Retina (tissue), 1 donor: ENCODE results near the gene HOXB3.

Source experiments
- DNase-seq: peaks from one replicate; pipeline ENCODE4 v3.0.0-alpha.2; 2016

HOXB3 gene

DNA sequence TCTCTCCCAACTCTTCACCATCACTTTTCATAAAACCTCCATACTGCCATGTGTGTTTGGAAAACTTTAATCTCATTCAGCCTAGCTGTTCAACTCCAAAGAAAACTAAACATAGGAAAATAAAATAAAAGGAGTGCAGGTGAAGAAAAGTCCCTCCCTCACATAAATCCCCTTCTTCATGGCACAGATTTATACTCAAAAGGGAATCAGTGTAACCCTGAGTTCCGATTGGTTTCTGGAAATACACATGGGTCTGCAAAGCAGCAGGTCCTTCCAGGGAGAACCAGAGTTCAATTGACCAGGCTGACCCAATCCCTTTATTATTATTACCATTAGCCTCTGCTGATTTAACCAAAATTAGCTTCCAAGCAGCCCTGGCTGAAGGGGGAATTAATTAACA, 36.2 kb downstream of the HOXB3 start:
- DNase-seq: no peak

DNA sequence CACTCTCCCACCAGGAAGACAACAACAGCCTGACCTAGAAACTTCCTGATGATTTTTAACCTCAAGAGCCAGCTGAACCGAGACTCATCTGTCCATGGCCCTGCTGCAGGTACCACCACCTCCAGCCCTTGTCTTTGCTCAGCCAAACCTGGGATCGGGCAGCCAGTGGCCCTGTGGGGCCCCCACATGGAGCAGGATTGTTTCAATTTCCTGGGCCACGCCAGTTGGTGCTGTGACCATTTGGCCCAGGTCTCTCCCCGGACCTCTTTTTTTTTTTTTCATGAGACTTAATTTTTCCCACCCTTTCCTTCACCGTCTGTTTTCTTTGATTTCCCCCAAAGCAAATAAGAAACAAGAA, 36.9 kb downstream of the HOXB3 start:
- no peak for DNase-seq

DNA sequence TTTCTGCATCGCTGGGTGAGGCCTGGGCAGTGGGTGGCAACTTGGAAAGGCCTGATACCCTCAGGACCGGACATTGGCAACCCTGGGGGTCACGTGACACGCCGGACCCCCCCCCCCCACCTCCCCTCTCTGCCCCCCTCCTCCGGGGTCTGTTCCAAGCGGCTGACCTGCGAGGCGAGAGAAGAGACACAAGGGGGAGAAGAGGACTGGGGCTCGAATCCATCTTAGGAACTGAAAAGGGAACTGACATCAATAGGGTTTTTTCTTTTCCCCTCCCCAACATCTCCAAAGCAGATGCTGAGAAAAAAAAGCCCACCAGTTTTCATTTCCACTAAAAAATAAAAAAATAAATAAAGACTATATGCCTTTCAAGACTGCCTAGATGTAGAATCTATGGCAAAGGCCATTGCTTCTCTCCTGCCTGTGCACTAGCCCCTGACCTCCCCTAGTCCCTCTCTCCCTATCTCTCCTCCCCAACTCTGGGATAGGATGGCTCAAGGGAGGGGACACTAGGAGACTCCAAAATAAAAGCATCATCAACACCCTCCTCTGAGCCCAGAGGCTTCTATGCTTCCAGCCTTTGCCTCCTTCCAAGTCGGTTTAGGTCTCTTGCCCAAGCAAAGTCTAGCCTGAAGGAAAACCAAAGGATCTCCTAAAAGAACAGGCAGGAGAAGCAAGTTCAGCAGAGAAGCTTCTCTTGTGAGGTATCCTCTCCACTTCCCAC, 37.4 kb downstream of the HOXB3 start:
- no peak for DNase-seq

DNA sequence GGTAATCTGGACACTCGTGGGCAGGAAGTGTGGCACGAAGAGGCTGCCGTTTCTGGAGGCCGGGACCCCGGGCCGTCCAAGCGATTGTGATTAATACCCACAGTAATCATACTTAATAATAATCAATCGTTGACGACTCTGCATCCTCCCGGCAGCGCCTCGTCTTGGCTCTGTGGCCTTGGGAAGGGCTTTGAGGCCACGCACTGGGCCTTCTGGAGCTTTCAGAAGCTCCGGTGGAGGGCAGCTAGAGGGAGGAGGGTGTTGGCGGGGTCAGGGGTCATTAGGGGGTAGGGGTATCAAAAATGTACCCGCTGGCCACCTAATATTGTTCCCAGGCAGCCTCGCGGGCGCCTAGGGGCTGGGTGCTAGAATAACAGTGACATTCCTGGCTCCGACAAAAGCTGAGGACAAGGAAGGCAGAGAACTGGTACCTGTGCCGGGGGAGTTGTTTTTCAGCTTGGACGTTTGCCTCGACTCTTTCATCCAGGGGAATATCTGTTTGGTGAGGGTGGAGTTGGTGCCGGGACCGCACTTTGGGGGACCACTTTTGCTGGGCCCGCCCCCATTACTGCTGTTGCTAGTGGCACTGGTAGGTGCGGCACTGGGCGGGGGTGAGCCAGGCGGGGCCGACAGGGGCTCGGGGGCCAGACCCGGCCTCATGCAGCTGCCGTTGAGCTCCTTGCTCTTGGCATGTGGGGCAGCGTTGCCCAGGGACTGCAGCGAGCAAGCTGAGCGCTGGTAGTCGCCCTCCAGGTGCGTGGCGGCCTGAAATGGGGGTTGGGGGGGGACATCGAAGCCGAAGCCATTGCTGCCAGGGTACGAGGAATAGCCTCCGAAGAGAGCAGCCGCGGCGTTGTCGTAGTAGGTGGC, 38.2 kb downstream of the HOXB3 start:
- no peak for DNase-seq

DNA sequence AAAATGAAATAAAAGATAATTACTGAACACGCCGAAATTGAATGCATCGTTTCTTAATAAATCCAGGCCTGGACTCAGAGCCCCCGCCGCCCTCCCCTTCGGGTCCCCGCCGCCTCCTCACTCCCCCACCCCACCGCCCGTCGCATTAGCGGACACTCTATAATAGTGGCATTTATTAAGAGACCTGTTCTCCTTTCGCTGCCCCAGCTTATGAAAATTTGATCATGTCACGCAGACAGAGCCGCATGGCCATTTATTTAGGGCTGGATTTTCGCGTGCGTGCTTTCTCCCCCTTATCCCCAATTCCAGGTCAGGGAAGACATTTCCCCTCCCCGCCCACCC, 38.9 kb downstream of the HOXB3 start:
- DNase-seq: no peak

DNA sequence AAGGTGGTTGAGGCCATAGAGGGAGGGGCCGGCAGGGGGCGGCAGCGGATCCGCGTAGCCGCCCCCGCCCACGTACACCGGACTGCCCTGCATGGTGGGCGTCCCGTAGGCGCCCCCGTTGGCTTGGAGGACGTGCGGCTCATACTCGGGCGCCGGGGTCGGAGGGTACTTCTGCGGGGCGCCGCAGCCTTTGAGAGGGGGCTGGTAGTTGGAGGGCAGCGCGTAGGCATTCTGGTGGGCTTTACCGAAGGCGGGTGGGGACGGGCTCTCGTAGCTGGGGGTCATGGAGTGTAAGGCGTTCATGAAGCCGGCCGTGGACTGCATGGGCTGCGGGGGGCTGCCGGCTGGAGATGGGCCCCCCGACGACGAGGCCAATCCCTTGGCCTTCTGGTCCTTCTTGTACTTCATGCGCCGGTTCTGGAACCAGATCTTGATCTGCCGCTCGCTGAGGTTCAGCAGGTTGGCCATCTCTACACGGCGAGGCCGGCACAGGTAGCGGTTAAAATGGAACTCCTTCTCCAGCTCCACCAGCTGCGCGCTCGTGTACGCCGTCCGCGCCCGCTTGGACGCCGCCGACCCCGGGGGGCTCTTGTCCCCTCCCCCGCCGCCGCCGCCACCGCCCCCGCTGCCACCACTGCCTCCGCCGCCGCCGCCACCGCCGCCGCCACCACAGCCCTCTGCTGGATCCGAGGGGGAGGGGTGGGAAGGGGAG, 39.4 kb downstream of the HOXB3 start:
- DNase-seq: no peak

DNA sequence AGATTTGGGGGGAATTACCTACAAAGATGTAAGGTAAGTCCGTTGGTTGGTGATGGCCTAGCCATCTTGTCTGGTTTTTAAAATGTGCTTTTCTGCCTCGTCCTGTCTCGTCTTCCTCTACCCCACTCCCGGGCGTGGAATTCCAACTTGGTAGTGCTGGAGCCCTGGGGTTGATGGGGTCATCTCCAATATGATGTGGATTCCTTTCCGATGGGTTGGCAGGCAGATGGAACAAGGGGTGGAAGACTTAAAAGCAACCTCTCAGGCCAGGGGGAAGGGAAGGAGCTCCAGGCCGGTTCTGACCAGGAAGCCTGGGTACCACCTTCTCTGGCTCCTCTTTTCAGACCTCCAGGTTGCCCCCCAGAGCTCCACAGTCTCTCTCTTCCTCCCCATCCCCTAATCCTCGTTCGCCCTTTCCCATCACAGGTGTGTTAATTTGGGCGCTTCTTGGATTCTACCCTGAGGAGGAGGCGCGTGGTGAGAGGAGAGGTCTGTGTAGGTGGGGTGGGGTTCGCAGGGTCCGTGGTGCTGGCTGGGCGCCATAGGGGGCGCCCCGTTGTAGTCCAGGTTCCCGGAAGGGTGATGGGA, 40.0 kb downstream of the HOXB3 start:
- DNase-seq: no peak

DNA sequence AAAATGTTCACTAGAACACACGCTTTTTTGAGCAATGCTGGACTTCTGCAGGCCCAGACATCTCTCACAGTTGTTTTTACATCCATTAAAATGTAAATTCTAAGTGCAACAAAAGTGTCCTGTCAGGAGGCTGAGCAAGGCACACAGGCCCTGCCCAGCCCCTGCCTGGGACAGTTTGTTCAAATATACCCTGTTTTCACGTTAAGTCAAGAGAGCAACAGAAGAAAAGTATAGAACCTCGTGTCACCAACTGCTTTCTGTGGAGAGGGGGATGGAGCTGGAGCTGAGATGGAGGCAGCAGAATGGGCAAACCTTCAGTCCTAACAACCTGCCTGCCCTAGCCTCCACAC, 40.8 kb downstream of the HOXB3 start:
- DNase-seq: peak; percentile 34

DNA sequence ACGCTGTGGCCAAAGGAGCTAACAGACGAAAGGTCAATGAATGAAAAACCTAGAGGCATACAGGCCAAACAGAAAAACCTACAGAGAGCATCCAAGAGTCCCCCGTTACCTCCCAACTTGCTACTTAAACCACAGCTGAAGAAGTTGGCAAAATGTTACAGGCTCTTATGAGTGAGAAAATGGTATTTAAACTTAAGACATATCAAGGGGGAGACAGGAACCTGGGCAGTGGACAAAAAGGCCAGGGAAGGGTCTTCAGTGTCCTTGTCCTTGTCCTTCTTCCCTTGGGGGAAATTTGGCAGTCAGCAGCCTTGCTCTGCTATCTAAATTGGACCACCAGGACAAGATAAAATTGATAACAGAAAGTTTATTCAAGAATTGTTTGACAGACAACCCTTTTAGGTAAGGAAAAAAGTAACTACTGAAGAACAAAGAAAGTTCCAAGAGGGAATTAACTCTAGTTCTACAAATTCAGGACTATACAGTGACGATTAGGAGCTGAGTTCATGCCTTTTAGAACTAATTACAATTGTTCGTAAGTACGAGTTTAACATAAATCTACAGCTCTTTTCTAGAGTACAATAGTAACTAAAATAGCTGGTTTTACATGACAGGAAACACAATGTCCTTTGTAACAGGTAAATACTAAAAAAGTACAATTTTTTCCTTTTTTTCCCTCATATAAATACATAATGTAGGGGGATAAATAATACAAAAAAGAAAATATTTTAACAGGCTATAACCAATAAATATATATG, 41.3 kb downstream of the HOXB3 start:
- DNase-seq: peak; percentile 31

DNA sequence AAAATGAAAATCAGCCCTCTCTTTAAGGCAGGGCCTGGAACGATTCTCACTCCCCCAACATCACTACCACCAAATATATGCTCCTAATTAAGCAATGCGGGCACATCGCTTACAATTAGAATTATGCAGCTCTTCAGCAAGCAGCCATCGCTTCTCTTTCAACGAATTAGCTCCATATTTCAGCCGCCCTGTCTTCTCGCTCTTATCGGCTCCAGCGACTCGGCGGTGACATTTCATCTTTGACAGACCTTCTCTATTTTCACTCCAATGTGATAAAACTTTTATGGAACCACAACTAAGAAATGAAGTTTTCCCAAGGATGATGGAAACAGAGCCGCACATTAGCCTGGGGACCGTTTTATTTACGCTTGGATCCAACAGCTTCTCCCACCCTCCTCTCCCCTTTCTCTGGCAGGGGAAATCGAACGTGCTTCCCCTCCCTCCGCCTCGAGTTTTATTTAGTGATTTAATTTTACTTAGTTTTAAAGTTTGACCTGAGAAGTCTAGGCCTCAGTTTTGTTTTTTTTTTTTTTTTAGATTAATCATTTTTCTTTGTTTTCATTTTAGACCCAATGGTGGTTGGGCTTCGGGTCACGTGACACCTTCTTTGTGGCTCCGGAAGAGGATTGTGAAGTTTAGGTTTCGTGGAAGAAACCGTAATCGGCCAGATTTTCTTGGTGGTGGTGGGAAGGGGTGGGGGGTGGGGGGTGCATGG, 42.1 kb downstream of the HOXB3 start:
- no peak for DNase-seq

DNA sequence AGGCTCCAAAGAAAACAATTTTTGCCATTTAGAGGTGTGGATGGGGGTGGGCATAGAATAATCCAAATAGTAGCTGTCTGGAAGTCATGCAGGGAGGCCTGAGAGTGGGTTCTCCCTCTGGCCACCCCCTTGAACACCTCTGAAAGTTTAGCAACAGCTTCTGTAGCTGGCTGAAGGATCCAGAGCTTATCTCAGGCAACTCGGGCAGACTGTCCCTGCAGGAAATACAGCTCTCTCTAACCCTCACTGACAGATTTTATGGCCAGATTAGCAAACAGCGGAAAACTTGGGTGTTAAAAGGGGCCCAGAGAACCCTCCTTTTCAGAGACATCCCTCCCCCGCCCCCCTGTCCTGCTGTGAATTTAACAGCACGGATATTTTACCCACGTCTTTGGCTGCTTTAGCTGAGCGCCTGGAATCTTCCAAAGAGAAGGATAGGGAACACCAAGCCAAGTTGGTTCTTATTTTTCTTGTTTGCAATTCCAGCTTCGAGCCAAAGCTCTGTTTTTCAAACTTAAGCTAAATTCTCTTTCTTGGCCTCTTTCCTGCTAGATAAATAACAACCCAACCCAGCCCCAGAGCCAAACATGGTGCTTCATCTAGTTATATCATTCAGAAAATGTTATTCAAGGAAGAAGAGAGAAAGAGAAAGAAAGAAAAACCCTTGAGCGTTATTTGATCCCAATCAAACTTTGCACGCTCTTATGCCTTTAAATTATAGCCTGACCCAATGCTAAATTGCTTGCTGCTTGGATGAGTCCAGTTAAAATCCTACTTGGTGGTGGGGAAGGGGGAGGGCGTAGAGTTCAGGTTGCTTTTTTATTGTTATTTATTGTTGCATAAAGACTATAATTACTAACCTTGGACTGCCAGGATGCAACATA, 42.9 kb downstream of the HOXB3 start:
- DNase-seq: peak; percentile 57

DNA sequence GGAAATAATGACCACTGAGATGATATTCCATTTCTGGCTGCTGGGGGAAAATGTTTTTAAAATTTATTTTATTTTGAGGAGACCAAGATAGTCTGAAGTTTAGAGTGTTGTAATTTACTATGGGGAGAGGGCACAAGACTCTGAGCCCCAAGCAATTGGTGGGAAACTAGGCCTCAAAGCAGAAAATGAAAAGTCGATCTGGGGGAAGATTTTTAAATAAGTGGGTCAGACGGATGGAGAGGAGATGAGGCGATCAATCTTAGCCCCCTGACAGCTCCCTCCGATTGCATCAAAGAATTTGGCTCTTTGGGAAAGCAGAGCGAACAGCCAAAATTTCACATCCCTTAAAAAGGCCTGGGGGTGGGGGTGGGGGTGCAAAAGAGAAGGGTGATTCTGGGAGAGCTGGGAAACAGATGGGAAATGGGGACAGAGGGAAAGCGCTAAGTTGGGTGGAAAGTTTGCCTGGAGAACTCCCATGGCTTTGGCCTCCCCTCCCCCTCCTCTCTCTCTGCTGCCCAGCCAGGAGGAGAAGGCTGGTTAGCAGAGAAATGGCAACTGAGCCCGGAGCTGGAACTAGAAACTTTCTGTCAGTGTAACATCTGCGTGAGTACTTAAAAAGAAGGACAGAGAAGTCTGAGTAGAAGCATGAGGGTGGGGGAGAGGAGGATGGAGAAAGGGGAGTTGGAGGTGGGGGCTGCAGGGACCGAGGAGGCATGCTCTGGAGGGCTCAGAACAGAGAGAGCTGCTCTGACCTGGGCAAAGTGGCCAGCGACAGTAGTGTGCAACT, 43.7 kb downstream of the HOXB3 start:
- peak; percentile 23 for DNase-seq

DNA sequence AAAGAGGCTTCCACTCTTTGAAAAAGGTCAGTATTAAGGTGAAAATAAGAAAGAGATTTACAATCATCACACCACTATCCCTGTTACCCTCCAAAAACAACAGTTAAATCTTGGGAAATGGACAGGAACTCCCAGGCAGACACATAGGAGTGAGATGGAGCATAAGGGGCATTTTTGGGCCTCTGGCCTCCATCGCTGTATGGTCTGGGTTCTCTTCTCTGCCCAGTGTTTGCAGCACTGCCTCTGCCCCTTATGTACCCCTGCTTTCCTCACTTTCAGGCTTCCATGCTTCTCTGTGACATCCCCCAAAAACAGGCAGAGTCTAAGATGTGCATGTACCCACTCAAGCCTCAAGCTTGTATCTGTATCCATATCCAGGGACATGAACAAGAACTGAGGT, 44.5 kb downstream of the HOXB3 start:
- DNase-seq: no peak

DNA sequence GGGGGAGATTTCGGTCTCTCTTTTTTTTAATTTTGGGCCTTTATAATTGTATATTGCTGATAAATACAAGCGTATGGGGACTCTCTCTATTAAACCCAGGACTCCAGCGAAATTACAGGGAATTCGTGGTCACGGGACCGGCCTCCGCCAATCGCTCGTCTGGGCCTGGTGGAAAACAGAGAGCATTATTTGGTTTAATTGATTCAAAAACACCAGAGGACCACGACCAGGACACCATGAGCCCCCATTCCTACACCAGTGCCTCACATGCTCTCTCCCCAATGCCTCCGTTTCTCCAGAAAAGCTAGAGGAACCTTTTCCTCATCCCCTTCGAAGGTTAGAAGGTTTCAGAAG, 45.0 kb downstream of the HOXB3 start, which contains the start of gene HOXB2:
HOXB2 (minus strand) TSS at position 88 of the 354 bp plus-strand sequence. CDS start 198 bp downstream, outside the sequence.
- peak; percentile 35 for DNase-seq

DNA sequence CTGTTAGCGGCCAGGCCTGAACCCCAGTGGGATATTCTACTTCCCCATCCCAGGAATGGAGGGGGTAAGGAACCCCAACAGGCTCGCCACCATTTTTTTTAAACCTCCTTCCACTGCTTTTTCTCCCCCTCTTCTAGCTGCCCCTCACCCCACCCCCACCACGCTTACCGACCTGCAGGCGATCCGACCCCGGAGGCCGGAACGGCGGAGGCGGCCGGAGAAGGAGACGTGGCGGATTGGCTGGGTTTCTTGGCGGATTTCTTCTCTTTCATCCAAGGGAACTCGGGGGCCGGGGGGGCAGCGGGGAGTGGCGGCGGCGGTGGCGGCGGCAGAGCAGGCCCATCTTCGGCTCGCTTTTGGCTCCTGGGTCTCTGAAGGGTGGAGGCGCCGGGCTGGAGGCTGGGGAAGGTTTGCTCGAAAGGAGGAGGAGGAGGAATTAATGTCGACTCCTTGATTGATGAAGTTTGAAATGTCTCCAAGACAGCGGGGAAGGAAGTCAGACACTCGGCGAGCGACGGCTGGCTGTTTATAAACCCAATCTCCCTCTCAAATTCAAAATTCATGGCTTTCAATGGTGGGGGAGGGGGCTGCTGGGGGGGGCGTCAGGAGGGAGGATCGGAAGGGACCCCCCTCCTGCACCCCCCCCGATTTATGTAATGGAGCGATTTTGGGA, 45.6 kb downstream of the HOXB3 start:
- peak; percentile 34 for DNase-seq

DNA sequence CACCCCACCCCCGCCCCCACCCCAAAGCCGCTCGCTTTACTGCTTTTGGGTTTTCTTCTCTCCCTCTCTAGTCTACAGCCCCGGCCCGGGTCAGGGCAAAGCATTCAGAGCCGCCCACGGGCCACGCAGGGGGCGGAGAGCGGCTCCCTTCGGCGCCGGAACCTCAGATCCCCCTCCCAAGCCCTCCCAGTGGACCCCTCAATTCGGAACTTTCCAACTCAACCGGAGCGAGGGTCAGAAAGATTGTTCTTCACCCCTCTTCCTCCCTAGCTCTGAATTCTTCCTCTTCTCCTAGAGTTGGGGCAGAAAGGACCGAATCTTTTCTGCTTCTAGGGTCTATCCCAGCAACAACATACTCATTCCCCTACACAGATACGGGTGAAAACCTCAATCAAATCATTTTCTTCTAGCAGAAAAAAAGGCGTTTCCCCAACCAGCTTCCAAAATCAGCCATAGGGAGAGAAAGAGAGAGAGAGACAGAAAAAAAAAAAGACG, 46.1 kb downstream of the HOXB3 start:
- DNase-seq: peak; percentile 61

DNA sequence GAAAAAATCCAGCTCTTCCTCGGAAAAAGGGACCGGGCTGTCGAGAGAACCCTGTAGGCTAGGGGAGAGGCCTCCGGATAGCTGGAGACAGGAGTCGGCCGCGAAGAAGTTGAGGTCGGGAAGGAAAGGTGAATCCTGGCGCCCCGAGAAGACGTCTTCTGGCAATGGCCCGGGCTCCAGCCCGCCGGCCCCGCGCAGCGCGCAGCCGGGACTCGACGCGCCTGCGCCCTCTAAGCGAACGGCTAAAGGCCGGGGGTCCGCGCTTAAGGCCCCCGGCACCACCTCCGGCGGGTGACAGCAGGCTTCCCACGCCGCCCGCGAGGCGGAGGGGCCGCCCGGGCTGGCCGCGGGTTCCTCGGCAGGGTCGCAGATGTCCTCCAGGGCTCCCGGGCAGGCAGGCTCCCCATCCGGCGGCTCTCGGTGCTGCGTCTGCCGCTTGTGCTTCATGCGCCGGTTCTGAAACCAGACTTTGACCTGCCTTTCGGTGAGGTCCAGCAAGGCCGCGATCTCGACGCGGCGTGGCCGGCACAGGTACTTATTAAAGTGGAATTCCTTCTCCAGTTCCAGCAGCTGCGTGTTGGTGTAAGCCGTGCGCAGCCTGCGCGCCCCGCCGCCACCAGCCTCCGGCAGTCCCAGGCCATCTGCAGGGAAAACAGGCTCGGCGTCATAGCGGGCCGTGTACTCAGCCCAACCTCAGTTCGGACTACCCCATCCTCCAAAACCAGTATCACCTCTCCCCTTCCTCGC, 46.8 kb downstream of the HOXB3 start:
- DNase-seq: peak; percentile 85

DNA sequence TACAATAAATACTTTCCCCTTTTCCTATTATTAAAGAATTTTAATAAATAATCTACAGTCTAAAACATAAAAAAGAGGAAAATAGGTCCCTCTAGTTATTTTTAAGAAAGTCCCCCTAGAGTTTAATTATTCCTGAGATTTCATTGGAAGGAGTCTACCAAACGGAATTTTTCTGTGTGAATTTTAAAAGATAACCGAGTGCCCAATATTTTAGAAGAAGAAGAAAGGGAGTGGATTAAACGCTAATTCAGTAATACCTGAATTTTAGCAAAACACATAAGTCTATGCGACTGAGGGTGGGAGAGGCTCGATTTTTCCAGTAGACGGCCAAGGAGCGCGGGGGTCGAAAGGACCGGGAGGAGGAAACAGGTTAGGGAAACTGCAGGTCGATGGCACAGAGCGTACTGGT, 47.3 kb downstream of the HOXB3 start:
- DNase-seq: no peak
